Chondrocyte (in vitro differentiated cells): Measurements from ENCODE around the gene POLR1E. TPM values are rescaled to one million over a fixed set of nuclear protein-coding genes. Genes with fewer than 3 reads are reported as not detected.

Experiments used
- DNase-seq: peaks from one replicate; pipeline ENCODE4 v3.0.0; 2021; ENCODE audit warnings: mixed read lengths, low spot score
- H3K27ac Mint-ChIP-seq: one replicate; pipeline ENCODE4 v1.8.0; 2021; ENCODE audit warnings: mild to moderate bottlenecking, moderate library complexity, mixed read lengths; ENCODE audit not compliant: unreplicated experiment
- H3K27me3 Mint-ChIP-seq: 2 replicates; pipeline ENCODE4 v1.8.0; 2021; ENCODE audit warnings: low read depth, mixed read lengths
- H3K36me3 Mint-ChIP-seq: 2 replicates; pipeline ENCODE4 v1.8.0; 2021; ENCODE audit warnings: low read depth, mixed read lengths
- H3K4me1 Mint-ChIP-seq: 2 replicates; pipeline ENCODE4 v1.8.0; 2021; ENCODE audit warnings: low read depth, mild to moderate bottlenecking, mixed read lengths
- H3K4me3 Mint-ChIP-seq: one replicate; pipeline ENCODE4 v1.8.0; 2021; ENCODE audit warnings: mild to moderate bottlenecking, moderate library complexity, mixed read lengths; ENCODE audit not compliant: unreplicated experiment
- H3K9me3 Mint-ChIP-seq: 2 replicates; pipeline ENCODE4 v1.8.0; 2021; ENCODE audit warnings: low read depth, mixed read lengths
- CTCF ChIP-seq: fragments of 200-600 bp; sonication (generic); IDR thresholded peaks from 2 replicates; pipeline ENCODE4 v1.5.0; 2021; ENCODE audit warnings: antibody characterized with exemption, mild to moderate bottlenecking, moderate library complexity
- total RNA-seq: library from RNA; stranded (reverse); gene quantifications from 3 replicates; pipeline ENCODE4 v1.2.1, GENCODE V29; 2021

The POLR1E gene
- total RNA-seq, 1 donor from 2014 or later = 12.7 TPM

DNA sequence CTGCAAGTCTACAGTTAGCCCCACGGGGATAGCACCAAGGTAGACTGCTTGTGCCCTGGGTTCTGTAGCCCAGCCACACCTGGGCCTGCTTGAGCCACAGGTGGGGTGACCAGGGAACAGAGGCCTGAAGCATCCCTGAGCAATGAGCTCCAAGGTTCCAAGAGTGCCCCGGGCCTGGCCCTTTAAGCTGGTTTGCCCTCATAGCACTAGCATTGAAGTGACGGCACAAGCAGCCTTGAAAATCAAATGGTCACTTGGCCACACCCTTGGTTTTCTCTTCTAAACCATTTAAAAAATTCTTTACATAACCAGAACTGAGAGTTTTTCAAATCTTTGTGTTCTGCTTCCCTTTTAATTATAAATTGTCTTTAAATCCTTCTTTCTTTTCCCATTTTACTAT lies 65.7 kb downstream of the POLR1E start:
- peaks cover 19% of the 10 kb centered on the region for H3K4me1 Mint-ChIP-seq
- no peak overlapping the region for H3K27ac Mint-ChIP-seq
- H3K27me3 Mint-ChIP-seq = no peaks in the 10 kb centered on the region
- DNase-seq = no peak
- no peak overlapping the region for H3K4me3 Mint-ChIP-seq
- no peak for TF ChIP-seq CTCF
- H3K36me3 Mint-ChIP-seq = no peaks in the 10 kb centered on the region
- H3K9me3 Mint-ChIP-seq = no peaks in the 10 kb centered on the region

DNA sequence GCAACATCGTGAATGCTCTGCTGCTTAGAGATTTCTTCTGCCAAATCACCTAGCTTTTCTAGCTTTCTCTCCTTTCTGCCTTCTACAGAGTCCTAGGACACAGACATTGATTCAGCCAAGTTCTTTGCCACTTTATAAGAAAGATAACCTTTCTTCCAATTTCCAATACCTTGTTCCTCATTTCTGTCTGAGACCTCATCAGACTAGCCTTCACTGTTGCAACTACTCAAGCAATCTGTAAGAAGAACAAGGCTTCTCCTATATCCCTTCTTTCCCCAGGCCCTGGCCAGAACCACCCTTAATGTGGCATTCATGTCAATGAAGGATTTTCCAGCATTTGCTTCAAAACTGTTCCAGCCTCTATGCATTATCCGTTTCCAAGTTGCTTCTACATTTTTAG lies 66.1 kb downstream of the POLR1E start:
- Mint-ChIP-seq H3K9me3 (no peaks in the 10 kb centered on the region), H3K36me3 (no peaks in the 10 kb centered on the region), H3K27me3 (no peaks in the 10 kb centered on the region), H3K4me1 (peaks cover 19% of the 10 kb centered on the region), H3K27ac (no peak overlapping the region), H3K4me3 (no peak overlapping the region)
- no peak for TF ChIP-seq CTCF
- DNase-seq = no peak

Other genes with a start within 250 kb of the POLR1E start
- gene GRHPR, start 63.3 kb upstream of the POLR1E start, total RNA-seq = 84.3 to 101 TPM (median 86.3 TPM) in 3 replicates
- gene ZBTB5, start 20.5 kb upstream of the POLR1E start, total RNA-seq = 14.1 to 15.3 TPM (median 14.5 TPM) in 3 replicates
- 13.2 to 15.9 TPM (median 15.2 TPM) in 3 replicates for gene FBXO10, start 90.4 kb downstream of the POLR1E start, total RNA-seq
- 77.5 to 117 TPM (median 83.0 TPM) in 3 replicates for gene TOMM5, start 106.6 kb downstream of the POLR1E start, total RNA-seq
- gene FRMPD1, start 165.0 kb downstream of the POLR1E start, total RNA-seq = not detected in 3 replicates